CD14-positive monocyte (primary cell): ENCODE results near the gene TRPV2. TPM values are rescaled to one million over a fixed set of nuclear protein-coding genes. Genes with fewer than 3 reads are reported as not detected.

Experiments used
- DNase-seq, 3 donors: peaks; one replicate each; pipeline ENCODE4 v3.0.0-alpha.2; 2011 to 2022
- H2AFZ ChIP-seq: 2 replicates; pipeline ENCODE4 v1.6.0; 2012; ENCODE audit warnings: mild to moderate bottlenecking, low read depth, low read length, inconsistent platforms; ENCODE audit not compliant: insufficient read depth, poor library complexity, severe bottlenecking
- H3K27ac ChIP-seq, 2 donors: 1 replicate in 1 of 2; 2 replicates in 1 of 2; pipeline ENCODE4 v1.5.1; 2012 to 2013; ENCODE audit warnings: low read length in 2 of 2, control low read depth in 1 of 2, inconsistent platforms in 1 of 2, low read depth in 1 of 2, mild to moderate bottlenecking in 1 of 2
- H3K27me3 ChIP-seq, 2 donors: one replicate each; pipeline versions ENCODE4 v1.6.0 to v1.6.1; 2011 to 2013; ENCODE audit warnings: low read length in 2 of 2; ENCODE audit not compliant: control insufficient read depth in 2 of 2, insufficient read depth in 2 of 2
- H3K36me3 ChIP-seq, 2 donors: replicated peaks in 1 of 2; 1 replicate in 1 of 2; 2 replicates in 1 of 2; pipeline versions ENCODE4 v1.5.1 to v1.6.1; 2012 to 2013; ENCODE audit warnings: low read length in 2 of 2, control low read depth in 1 of 2, inconsistent platforms in 1 of 2, mild to moderate bottlenecking in 1 of 2; ENCODE audit not compliant: insufficient read depth in 2 of 2, control insufficient read depth in 1 of 2
- H3K4me1 ChIP-seq, 2 donors: 1 replicate in 1 of 2; 2 replicates in 1 of 2; pipeline versions ENCODE4 v1.5.1 to v1.6.1; 2012 to 2013; ENCODE audit warnings: low read length in 2 of 2, control low read depth in 1 of 2, inconsistent platforms in 1 of 2, mild to moderate bottlenecking in 1 of 2, moderate library complexity in 1 of 2; ENCODE audit not compliant: insufficient read depth in 2 of 2, control insufficient read depth in 1 of 2
- H3K4me2 ChIP-seq: replicated peaks from 2 replicates; pipeline ENCODE3; 2012; ENCODE audit warnings: low read length, moderate library complexity, mild to moderate bottlenecking; ENCODE audit not compliant: poor library complexity, severe bottlenecking; ENCODE audit errors: extremely low read depth
- H3K4me3 ChIP-seq, 3 experiments: fragments of 200-600 bp in 1 of 3; sonication (generic) in 1 of 3; replicated peaks in 1 of 3; 1 replicate in 2 of 3; 2 replicates in 1 of 3; pipeline ENCODE4 v1.5.1; 2011 to 2013; ENCODE audit warnings: low read length in 3 of 3, mild to moderate bottlenecking in 3 of 3, control low read depth in 2 of 3, low read depth in 2 of 3, inconsistent platforms in 1 of 3, moderate library complexity in 1 of 3
- H3K79me2 ChIP-seq: 2 replicates; pipeline ENCODE4 v1.6.0; 2012; ENCODE audit warnings: mild to moderate bottlenecking, control low read depth, inconsistent platforms, low read length, moderate library complexity; ENCODE audit not compliant: insufficient read depth
- H3K9ac ChIP-seq: 2 replicates; pipeline ENCODE4 v1.6.0; 2017; ENCODE audit warnings: low read length, mild to moderate bottlenecking; ENCODE audit not compliant: insufficient read depth, poor library complexity, severe bottlenecking
- H3K9me3 ChIP-seq, 2 donors: replicated peaks in 1 of 2; 1 replicate in 1 of 2; 2 replicates in 1 of 2; pipeline versions ENCODE4 v1.5.1 to v1.6.1; 2012 to 2013; ENCODE audit warnings: low read length in 2 of 2, control low read depth in 1 of 2; ENCODE audit not compliant: control insufficient read depth in 1 of 2, insufficient read depth in 1 of 2
- H4K20me1 ChIP-seq: 2 replicates; pipeline ENCODE4 v1.6.0; 2012; ENCODE audit warnings: mild to moderate bottlenecking, low read length, control low read depth, moderate library complexity; ENCODE audit not compliant: insufficient read depth
- H3K27ac Mint-ChIP-seq, 7 donors: one replicate each; pipeline ENCODE4 v1.8.0; 2020; ENCODE audit warnings: mild to moderate bottlenecking in 7 of 7, mixed read lengths in 7 of 7, moderate library complexity in 6 of 7, inconsistent platforms in 2 of 7
- H3K27me3 Mint-ChIP-seq, 3 donors: one replicate each; pipeline ENCODE4 v1.8.0; 2021 to 2022; ENCODE audit warnings: low read depth in 3 of 3, mild to moderate bottlenecking in 3 of 3, mixed read lengths in 3 of 3, moderate library complexity in 3 of 3, inconsistent platforms in 1 of 3
- H3K36me3 Mint-ChIP-seq, 2 donors: one replicate each; pipeline ENCODE4 v1.8.0; 2020; ENCODE audit warnings: mixed read lengths in 2 of 2, inconsistent platforms in 1 of 2, mild to moderate bottlenecking in 1 of 2
- H3K4me1 Mint-ChIP-seq: one replicate; pipeline ENCODE4 v1.8.0; 2020; ENCODE audit warnings: mild to moderate bottlenecking, mixed read lengths
- H3K4me3 Mint-ChIP-seq, 2 donors: one replicate each; pipeline ENCODE4 v1.8.0; 2020; ENCODE audit warnings: mild to moderate bottlenecking in 2 of 2, mixed read lengths in 2 of 2, moderate library complexity in 1 of 2
- H3K9me3 Mint-ChIP-seq, 7 donors: one replicate each; pipeline ENCODE4 v1.8.0; 2020 to 2022; ENCODE audit warnings: mixed read lengths in 7 of 7, mild to moderate bottlenecking in 6 of 7, moderate library complexity in 6 of 7, inconsistent platforms in 2 of 7
- CTCF ChIP-seq: fragments of 200-600 bp; IDR thresholded peaks from one replicate; pipeline ENCODE4 v1.8.0; 2022; ENCODE audit warnings: antibody characterized with exemption, mild to moderate bottlenecking
- WGBS: methylation state at CpG from one replicate; pipeline ENCODE4 v1.1.5; 2013; ENCODE audit warnings: missing lambda C conversion rate; ENCODE audit not compliant: insufficient coverage; 5-methylcytosine and 5-hydroxymethylcytosine counted together
- intact Hi-C, 2 donors: fragments of 100-400 bp; cut with micrococcal nuclease; formaldehyde crosslinking; loops; one replicate each; pipeline versions ENCODE4 v1.15.0 to v1.15.1; 2023
- polyA plus RNA-seq, 3 donors: library from polyadenylated mRNA; depleted of rRNA in 1 of 3; unstranded in 2 of 3; stranded (reverse) in 1 of 3; fragments of 300-500 nt in 2 of 3; fragments of >200 nt in 1 of 3; fragmentation: Illumina TruSeq in 2 of 3; gene quantifications; 1 replicate in 2 of 3; 2 replicates in 1 of 3; pipeline ENCODE4 v1.2.3, GENCODE V29; 2012 to 2021

TRPV2 gene
- polyA plus RNA-seq, 3 donors = 51.4 to 66.3 (median 58.2) TPM

- no peak for TF ChIP-seq CTCF
- WGBS = 79% methylated on average over 13 of the region's 14 CpGs
- H3K4me2 ChIP-seq = no peak overlapping the region
- H2AFZ ChIP-seq = no peak overlapping the region
- no peaks in the 10 kb centered on the region for H3K27me3 ChIP-seq
- peaks cover 34% of the 10 kb centered on the region for H3K4me1 Mint-ChIP-seq
- peaks cover 0 to 1% (median 0%) of the 10 kb centered on the region in 7 donors for H3K9me3 Mint-ChIP-seq
- no peaks in the 10 kb centered on the region for H3K9me3 ChIP-seq
- H3K36me3 Mint-ChIP-seq = peaks cover 27 to 32% of the 10 kb centered on the region in 2 donors
- H3K4me3 ChIP-seq = no peak overlapping the region
- H3K27ac ChIP-seq = no peak overlapping the region
- peaks cover 4% of the 10 kb centered on the region for H4K20me1 ChIP-seq
- intact Hi-C loops = no loop called here
- H3K4me1 ChIP-seq = peaks cover 29 to 32% of the 10 kb centered on the region in 2 donors
- H3K27me3 Mint-ChIP-seq = no peaks in the 10 kb centered on the region
- H3K9ac ChIP-seq = no peak overlapping the region
- no peak overlapping the region for H3K4me3 Mint-ChIP-seq
- no peak for DNase-seq
- peaks cover 24% of the 10 kb centered on the region for H3K79me2 ChIP-seq
- peaks cover 15 to 32% of the 10 kb centered on the region in 2 donors for H3K36me3 ChIP-seq
- peak overlapping the region in 6 of 7 donors; percentile 7 to 84 (median 39) for H3K27ac Mint-ChIP-seq
Observed at GRCh38 chr17:16435925-16436886, 20.8 kb downstream of the TRPV2 start.

DNA sequence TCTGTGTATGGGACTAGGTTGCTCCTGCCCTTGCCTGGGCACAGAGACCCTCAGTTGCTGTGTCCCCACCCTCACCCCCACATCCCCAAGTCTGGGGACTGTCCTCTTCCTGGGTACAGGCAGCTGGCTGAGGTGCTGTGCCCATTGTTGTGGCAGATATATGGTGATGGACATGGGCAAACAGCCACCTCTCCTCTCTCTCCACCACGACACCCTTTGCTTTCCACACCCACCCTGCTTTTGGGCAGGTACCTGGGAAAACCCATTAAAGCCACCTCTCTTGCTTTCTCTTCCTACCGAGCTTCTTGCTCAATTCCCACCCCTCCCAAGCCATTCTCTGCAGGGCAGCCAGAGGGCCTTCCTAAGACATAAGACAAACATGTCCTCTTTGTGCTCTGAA, 21.7 kb downstream of the TRPV2 start:
- no peaks in the 10 kb centered on the region for H3K27me3 ChIP-seq
- peaks cover 38 to 40% of the 10 kb centered on the region in 2 donors for H3K4me1 ChIP-seq
- no peak overlapping the region for H3K27ac ChIP-seq
- no peak overlapping the region for H3K4me3 ChIP-seq
- TF ChIP-seq CTCF = no peak
- DNase-seq = no peak
- intact Hi-C loops = no loop called here
- no peaks in the 10 kb centered on the region for H3K9me3 ChIP-seq
- H3K36me3 ChIP-seq = peaks cover 19 to 33% of the 10 kb centered on the region in 2 donors
- Mint-ChIP-seq H3K27me3 (no peaks in the 10 kb centered on the region), H3K27ac (peak overlapping the region in 4 of 7 donors; percentile 7 to 36 (median 25)), H3K36me3 (peaks cover 33% of the 10 kb centered on the region in 2 donors), H3K4me1 (peaks cover 43% of the 10 kb centered on the region), H3K9me3 (peaks cover 0 to 1% (median 0%) of the 10 kb centered on the region in 7 donors), H3K4me3 (no peak overlapping the region)
- H2AFZ ChIP-seq = no peak overlapping the region
- peaks cover 33% of the 10 kb centered on the region for H3K79me2 ChIP-seq
- H4K20me1 ChIP-seq = peaks cover 10% of the 10 kb centered on the region
- no peak overlapping the region for H3K9ac ChIP-seq
- H3K4me2 ChIP-seq = no peak overlapping the region
- WGBS = 51% methylated on average over 2 of the region's 2 CpGs
